Fibroblast of lung (primary cell): ENCODE measurements around the gene TPCN2.
A peak's percentile ranks its signal among the peaks of the same experiment; 100 is the strongest.

ENCODE experiments used
- EZH2 ChIP-seq: IDR thresholded peaks from 2 replicates; pipeline ENCODE4 v1.5.1; 2012; ENCODE audit warnings: low read length, control low read depth, mild to moderate bottlenecking; ENCODE audit errors: missing control alignments
- TF ChIP-seq, protein P1 (sequence below), 2 donors: IDR thresholded peaks in 1 of 2; conservative IDR thresholded peaks in 1 of 2; 1 replicate in 1 of 2; 2 replicates in 1 of 2; pipeline ENCODE4 v1.5.1; 2011 to 2012; ENCODE audit warnings: low read length in 2 of 2, control low read depth in 1 of 2, inconsistent platforms in 1 of 2, low read depth in 1 of 2, mild to moderate bottlenecking in 1 of 2

DNA sequence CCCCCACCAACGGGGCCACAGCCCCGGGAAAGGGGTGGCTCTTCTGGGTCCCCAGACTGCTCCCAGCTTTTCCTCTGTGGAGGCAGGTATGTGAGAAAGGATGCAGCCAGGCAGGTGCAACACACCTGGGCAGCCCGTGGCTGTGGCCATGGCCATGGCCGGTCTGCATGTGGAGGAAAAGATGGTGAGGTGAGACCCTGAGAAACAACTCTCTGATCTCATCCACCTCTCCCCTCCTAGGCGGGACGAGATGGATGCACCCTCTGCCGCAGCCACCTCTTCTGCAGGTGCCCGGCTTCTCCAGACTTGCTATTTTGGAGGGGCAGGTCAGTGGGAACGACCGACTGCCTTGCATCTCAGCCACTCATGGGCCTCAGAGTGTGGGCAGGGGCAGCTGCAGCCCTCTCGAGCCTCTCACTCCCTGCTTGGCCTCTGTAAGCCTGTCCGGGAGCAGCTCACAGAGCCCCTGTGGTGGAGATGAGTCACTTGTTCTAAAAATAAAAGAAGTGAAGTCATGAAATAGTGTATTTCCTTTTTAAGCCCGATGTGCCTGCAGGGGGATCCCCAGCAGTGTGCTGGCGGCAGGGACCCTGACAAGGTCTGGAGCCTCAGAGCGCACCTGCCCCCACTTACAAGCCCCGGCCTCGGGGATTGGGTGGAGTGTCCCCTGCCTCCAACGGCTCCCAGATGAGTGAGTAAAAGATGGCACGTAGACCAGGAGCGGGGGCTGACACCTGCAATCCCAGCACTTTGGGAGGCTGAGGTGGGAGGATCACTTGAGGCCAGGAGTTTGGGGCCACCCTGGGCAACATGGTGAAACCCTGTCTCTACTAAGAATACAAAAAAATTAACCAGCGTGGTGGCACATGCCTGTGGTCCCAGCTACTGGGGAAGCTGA is 117.7 kb downstream of the TPCN2 start:
- TF ChIP-seq, protein P1, sequence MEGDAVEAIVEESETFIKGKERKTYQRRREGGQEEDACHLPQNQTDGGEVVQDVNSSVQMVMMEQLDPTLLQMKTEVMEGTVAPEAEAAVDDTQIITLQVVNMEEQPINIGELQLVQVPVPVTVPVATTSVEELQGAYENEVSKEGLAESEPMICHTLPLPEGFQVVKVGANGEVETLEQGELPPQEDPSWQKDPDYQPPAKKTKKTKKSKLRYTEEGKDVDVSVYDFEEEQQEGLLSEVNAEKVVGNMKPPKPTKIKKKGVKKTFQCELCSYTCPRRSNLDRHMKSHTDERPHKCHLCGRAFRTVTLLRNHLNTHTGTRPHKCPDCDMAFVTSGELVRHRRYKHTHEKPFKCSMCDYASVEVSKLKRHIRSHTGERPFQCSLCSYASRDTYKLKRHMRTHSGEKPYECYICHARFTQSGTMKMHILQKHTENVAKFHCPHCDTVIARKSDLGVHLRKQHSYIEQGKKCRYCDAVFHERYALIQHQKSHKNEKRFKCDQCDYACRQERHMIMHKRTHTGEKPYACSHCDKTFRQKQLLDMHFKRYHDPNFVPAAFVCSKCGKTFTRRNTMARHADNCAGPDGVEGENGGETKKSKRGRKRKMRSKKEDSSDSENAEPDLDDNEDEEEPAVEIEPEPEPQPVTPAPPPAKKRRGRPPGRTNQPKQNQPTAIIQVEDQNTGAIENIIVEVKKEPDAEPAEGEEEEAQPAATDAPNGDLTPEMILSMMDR (conservative IDR thresholded peaks at IDR 0.05 in 1 of 2, IDR thresholded peaks at IDR 0.05 in 1 of 2; ENCODE audit: low read depth in 1 of 2, low read length in 2 of 2) = peak; percentile 26 to 42
- no peak for TF ChIP-seq EZH2
